Measurements from ENCODE around the gene INO80E.

DNA sequence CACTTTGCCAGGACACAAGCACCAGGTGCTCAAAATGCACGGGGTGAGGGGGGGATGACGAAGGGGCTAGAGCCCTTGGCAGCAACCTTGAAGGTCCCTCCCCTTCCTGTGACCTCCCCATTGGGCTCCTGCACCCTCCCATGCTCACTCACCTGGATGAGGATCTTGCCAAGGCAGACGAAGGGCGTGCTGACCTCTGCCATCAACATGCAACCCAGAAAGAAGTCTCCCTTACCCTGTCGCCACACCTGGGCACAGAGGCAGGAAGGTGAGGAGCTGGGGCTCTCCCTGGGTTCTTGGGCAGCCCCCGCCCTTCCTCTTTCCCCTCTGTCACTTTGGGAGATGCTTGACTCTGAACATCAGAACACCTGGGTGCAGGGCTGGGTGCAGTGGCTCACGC lies 29.5 kb downstream of the INO80E start:
- TF ChIP-seq, protein P1, sequence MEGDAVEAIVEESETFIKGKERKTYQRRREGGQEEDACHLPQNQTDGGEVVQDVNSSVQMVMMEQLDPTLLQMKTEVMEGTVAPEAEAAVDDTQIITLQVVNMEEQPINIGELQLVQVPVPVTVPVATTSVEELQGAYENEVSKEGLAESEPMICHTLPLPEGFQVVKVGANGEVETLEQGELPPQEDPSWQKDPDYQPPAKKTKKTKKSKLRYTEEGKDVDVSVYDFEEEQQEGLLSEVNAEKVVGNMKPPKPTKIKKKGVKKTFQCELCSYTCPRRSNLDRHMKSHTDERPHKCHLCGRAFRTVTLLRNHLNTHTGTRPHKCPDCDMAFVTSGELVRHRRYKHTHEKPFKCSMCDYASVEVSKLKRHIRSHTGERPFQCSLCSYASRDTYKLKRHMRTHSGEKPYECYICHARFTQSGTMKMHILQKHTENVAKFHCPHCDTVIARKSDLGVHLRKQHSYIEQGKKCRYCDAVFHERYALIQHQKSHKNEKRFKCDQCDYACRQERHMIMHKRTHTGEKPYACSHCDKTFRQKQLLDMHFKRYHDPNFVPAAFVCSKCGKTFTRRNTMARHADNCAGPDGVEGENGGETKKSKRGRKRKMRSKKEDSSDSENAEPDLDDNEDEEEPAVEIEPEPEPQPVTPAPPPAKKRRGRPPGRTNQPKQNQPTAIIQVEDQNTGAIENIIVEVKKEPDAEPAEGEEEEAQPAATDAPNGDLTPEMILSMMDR (IDR thresholded peaks at IDR 0.05 in 2 of 3, conservative IDR thresholded peaks at IDR 0.05 in 1 of 3; ENCODE audit: borderline replicate concordance in 1 of 3, insufficient read depth in 1 of 3, low read depth in 2 of 3, low read length in 2 of 3), result no peak
- TF ChIP-seq POLR2AphosphoS5 (IDR thresholded peaks at IDR 0.05; ENCODE audit: low read depth, low read length) (no peak), POLR2A (IDR thresholded peaks at IDR 0.05; ENCODE audit: borderline replicate concordance, extremely low read depth, insufficient read depth, insufficient read length) (no peak), CEBPB (IDR thresholded peaks at IDR 0.05; ENCODE audit: low read depth) (no peak), TCF7L2 (IDR thresholded peaks at IDR 0.05; ENCODE audit: borderline replicate concordance, extremely low read depth, insufficient read depth, insufficient read length) (no peak), JUND (IDR thresholded peaks at IDR 0.05) (no peak), EZH2 (IDR thresholded peaks at IDR 0.05) (no peak), SIN3A (IDR thresholded peaks at IDR 0.05; ENCODE audit: low read depth) (no peak), ZFX (IDR thresholded peaks at IDR 0.05) (no peak)
- TF ChIP-seq, protein P2, sequence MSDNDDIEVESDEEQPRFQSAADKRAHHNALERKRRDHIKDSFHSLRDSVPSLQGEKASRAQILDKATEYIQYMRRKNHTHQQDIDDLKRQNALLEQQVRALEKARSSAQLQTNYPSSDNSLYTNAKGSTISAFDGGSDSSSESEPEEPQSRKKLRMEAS (IDR thresholded peaks at IDR 0.05), result no peak

Measured in HCT116 (cell line).